K562 (cell line): ENCODE results near the gene SLMAP.

Source experiments
- CEBPB ChIP-seq: fragments of 450-650 bp; IDR thresholded peaks from 2 replicates; pipeline ENCODE4 v1.6.1; 2016; ENCODE audit warnings: missing genetic modification characterization, missing compliant biosample characterization
- CHD1 ChIP-seq: fragments of 200-600 bp; sonication (generic); IDR thresholded peaks from one replicate; pipeline ENCODE4 v1.6.1; 2012; ENCODE audit warnings: mild to moderate bottlenecking, moderate library complexity, low read length, inconsistent platforms
- EZH2 ChIP-seq: IDR thresholded peaks from 2 replicates; pipeline ENCODE4 v1.6.1; 2012; ENCODE audit warnings: low read depth, mild to moderate bottlenecking, inconsistent platforms, low read length, borderline replicate concordance
- GATA2 ChIP-seq: sonication (generic); formaldehyde crosslinking; IDR thresholded peaks from 2 replicates; pipeline ENCODE4 v1.4.0; 2020; ENCODE audit warnings: mild to moderate bottlenecking, missing genetic modification reagents
- HDAC2 ChIP-seq: fragments of 450-650 bp; IDR thresholded peaks from 2 replicates; pipeline ENCODE4 v1.6.1; 2016; ENCODE audit warnings: mild to moderate bottlenecking
- IRF1 ChIP-seq: sonication (generic); formaldehyde crosslinking; IDR thresholded peaks from 2 replicates; pipeline ENCODE4 v1.8.0; 2022; ENCODE audit warnings: missing genetic modification reagents, mild to moderate bottlenecking, borderline replicate concordance
- JUN ChIP-seq, 2 experiments: sonication (generic) in 1 of 2; formaldehyde crosslinking in 1 of 2; IDR thresholded peaks; 2 replicates each; pipeline versions ENCODE4 v1.6.1 to v1.8.0; 2012 to 2022; ENCODE audit warnings: borderline replicate concordance in 2 of 2, mild to moderate bottlenecking in 2 of 2, improper control_type of control experiment in 1 of 2, low read depth in 1 of 2, low read length in 1 of 2, missing genetic modification reagents in 1 of 2
- SP1 ChIP-seq: sonication (generic); formaldehyde crosslinking; IDR thresholded peaks from 2 replicates; pipeline ENCODE4 v1.8.1; 2022; ENCODE audit warnings: mild to moderate bottlenecking, missing genetic modification reagents
- SP2 ChIP-seq: IDR thresholded peaks from 2 replicates; pipeline ENCODE4 v1.6.1; 2011; ENCODE audit warnings: mild to moderate bottlenecking, low read depth, low read length, moderate library complexity; ENCODE audit not compliant: poor library complexity, severe bottlenecking; ENCODE audit errors: extremely low read depth
- STAT5A ChIP-seq: IDR thresholded peaks from 2 replicates; pipeline ENCODE4 v1.6.1; 2012; ENCODE audit warnings: low read length, inconsistent platforms, borderline replicate concordance
- ZNF740 ChIP-seq, 3 experiments: fragments of 200-800 bp in 1 of 3; sonication (Bioruptor generic) in 1 of 3; sonication (generic) in 1 of 3; formaldehyde crosslinking in 1 of 3; IDR thresholded peaks; 2 replicates each; pipeline versions ENCODE4 v1.6.1 to v1.8.0; 2016 to 2022; ENCODE audit warnings: mild to moderate bottlenecking in 2 of 3, missing compliant biosample characterization in 2 of 3, missing genetic modification characterization in 2 of 3, missing genetic modification reagents in 1 of 3
- TF ChIP-seq, protein P1 (sequence below): fragments of 250-450 bp; sonication (Bioruptor Pico); IDR thresholded peaks from 2 replicates; pipeline ENCODE4 v1.8.0; 2022; ENCODE audit warnings: moderate library complexity, mild to moderate bottlenecking, inconsistent platforms

DNA sequence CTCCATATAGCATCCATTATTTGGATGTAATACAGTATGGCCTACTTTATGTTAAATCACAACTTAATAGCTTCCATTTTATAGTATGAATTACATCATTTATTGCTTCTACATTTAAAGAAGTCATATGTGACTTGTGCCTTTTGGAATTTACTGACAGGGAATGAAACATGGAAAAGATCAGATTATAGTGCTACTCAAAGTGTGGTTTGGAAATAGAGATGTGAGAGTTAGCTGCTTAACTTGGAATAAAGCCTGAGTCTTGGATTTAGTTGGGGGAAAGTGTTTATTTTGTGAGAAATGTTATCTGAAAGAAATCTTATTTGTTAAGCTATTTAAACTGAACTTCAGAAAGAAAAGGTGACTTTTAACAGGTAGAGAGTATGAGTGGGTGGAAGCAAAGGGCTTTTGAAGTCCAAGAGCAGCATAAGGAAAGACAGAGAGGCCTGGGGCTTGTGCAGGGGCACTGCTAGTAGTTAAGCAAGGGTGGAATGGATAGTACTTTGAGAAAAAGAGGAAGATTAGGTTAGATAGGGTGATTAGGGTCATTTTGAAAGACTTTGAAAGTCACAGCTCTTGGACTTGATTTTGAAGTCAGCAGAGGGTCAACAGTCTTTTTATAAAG, 60.5 kb downstream of the SLMAP start:
- TF ChIP-seq HDAC2 (no peak), JUN (IDR thresholded peaks at IDR 0.05; ENCODE audit: borderline replicate concordance, low read depth, low read length) (no peak), JUN (CRISPR knock-in tag; IDR thresholded peaks at IDR 0.05; ENCODE audit: borderline replicate concordance) (no peak), SP2 (no peak), EZH2 (no peak), CHD1 (no peak), CEBPB (no peak), SP1 (CRISPR knock-in tag) (no peak), ZNF740 (CRISPR knock-in tag; IDR thresholded peaks at IDR 0.05) (no peak), ZNF740 (tag; IDR thresholded peaks at IDR 0.05) (no peak), GATA2 (CRISPR knock-in tag) (no peak), STAT5A (no peak), IRF1 (CRISPR knock-in tag) (no peak)
- TF ChIP-seq, protein P1, sequence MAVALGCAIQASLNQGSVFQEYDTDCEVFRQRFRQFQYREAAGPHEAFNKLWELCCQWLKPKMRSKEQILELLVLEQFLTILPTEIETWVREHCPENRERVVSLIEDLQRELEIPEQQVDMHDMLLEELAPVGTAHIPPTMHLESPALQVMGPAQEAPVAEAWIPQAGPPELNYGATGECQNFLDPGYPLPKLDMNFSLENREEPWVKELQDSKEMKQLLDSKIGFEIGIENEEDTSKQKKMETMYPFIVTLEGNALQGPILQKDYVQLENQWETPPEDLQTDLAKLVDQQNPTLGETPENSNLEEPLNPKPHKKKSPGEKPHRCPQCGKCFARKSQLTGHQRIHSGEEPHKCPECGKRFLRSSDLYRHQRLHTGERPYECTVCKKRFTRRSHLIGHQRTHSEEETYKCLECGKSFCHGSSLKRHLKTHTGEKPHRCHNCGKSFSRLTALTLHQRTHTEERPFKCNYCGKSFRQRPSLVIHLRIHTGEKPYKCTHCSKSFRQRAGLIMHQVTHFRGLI (CRISPR knock-in tag), result no peak
